H54 (cell line): ENCODE results near the gene VWC2L.

Experiments
- DNase-seq: peaks from one replicate; pipeline ENCODE4 v3.0.0; 2011; ENCODE audit warnings: low spot score, mixed read lengths; ENCODE audit not compliant: insufficient read length
- FAIRE-seq: peaks from 3 replicates; lab custom pipeline; 2011; peaks lifted over from hg19 to GRCh38; lab: Jason Lieb, UNC
- POLR2A ChIP-seq: IDR thresholded peaks from 2 replicates; pipeline ENCODE4 v1.6.1; 2011; ENCODE audit warnings: low read depth, mild to moderate bottlenecking, low read length

The VWC2L gene

DNA sequence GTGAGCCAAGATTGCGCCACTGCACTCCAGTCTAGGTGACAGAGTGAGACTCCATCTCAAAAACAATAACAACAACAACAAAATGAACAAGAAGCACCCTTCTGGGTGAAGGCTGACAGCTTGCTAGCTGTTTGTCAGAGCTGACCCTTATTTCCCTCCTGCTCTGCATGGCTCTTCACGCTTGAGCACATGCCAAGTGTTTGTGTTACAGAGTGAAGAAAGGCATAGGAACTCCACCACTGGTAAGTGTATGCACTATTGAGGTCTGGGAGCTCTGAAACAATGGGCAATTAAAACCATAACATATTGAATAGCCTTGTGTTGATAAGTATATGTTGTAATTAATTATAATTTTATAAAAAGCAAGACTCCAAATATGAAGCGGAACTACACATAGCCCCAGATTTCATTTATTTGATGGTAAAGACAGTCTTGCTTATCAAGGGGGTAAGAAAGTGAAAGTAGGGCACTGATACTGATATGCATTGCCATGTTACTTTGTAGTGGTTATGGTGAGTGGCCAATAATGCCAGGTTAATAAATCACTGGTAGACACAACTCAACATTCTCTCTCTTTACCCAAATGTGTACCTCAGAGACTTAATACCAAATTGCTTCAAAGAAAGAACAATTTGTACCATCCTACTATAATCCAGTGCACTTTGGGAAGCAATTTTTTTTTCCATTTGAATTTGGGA, 163.4 kb downstream of the VWC2L start:
- no peak for DNase-seq
- TF ChIP-seq POLR2A = no peak
- FAIRE-seq = no peak

- no peak for FAIRE-seq
- no peak for TF ChIP-seq POLR2A
- no peak for DNase-seq
Observed at GRCh38 chr2:214575030-214575429, 164.2 kb downstream of the VWC2L start.

DNA sequence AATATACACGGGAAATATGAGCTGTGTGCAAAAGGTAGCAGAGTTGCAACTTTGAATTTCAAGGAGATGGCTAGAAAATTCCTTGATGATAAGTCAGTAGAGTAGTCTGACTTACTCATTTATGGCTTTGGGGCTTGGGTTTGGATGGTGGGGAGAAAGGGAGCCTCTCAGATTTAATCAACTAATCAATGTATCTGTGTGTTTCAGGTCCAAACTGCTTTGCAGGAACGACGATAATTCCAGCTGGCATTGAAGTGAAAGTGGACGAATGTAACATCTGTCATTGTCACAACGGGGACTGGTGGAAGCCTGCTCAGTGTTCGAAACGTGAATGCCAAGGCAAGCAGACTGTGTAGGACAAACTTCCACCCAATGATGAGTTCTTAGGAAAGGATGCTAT, 164.6 kb downstream of the VWC2L start:
- DNase-seq = no peak
- TF ChIP-seq POLR2A = no peak
- FAIRE-seq = peak; percentile 62

- no peak for DNase-seq
- FAIRE-seq = peak; percentile 15
- no peak for TF ChIP-seq POLR2A
Observed at GRCh38 chr2:214577769-214578168, 166.9 kb downstream of the VWC2L start.

DNA sequence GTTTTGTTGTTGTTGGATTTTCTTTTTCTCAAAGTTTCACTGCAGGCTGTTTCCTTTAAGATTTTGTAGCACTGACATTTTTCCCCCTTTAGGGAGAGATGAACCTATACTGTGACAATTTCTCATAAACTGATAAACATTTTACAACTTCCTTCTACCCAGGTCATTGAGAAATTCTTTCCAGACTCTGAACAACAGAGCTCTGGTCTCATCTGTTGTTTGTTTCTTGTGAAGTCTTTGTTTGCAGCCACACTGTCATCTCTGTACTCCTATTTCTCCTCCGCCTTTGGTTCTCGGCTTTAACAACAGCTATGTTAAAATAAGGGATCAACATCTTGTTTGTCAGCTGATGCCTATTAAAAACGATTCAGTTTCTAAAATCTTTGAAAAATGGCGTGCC, 167.6 kb downstream of the VWC2L start:
- FAIRE-seq = no peak
- DNase-seq = no peak
- TF ChIP-seq POLR2A = no peak

- no peak for TF ChIP-seq POLR2A
- FAIRE-seq (no peak), DNase-seq (no peak)
Observed at GRCh38 chr2:214579035-214579434, 168.2 kb downstream of the VWC2L start.

DNA sequence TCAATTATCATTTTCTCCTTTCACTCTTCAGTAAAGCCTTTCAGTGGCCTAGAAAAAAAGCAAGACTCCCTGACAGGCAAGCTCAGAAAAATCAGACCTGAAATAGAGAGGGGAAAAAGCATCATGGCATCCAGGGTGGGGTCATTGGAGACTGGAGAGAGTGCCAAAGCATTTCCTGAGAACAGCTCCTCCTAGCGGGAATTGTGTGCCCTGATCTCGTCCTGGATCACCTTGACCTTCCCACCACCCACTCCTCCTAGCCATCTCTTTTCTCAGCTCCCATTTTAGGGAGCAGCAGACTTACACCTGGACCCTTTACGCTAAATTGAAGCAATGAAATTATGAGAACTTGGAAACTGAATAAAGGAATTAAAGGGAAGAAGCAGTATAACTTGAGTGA, 176.6 kb downstream of the VWC2L start:
- TF ChIP-seq POLR2A = no peak
- no peak for FAIRE-seq
- DNase-seq = no peak

- TF ChIP-seq POLR2A = no peak
- FAIRE-seq (no peak), DNase-seq (no peak)
Observed at GRCh38 chr2:214591366-214591765, 180.5 kb downstream of the VWC2L start.

DNA sequence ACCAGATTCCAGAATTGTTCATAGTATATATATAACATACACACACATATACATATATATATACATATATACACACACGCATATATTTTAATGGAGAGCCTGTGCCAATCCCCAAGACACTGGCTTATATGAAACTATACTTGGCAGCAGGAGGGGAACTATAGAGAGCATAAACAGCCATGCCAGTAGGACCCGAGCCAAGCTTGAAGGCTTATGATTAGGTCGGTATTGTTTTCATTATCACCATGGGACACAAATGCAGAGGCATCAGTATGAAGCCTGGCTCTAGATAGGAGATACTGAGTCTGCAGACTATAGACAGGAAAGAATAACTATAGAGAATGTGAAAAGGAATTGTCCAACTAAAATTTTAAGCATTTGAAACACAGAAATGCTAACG, 181.2 kb downstream of the VWC2L start:
- DNase-seq (no peak), FAIRE-seq (no peak)
- no peak for TF ChIP-seq POLR2A

DNA sequence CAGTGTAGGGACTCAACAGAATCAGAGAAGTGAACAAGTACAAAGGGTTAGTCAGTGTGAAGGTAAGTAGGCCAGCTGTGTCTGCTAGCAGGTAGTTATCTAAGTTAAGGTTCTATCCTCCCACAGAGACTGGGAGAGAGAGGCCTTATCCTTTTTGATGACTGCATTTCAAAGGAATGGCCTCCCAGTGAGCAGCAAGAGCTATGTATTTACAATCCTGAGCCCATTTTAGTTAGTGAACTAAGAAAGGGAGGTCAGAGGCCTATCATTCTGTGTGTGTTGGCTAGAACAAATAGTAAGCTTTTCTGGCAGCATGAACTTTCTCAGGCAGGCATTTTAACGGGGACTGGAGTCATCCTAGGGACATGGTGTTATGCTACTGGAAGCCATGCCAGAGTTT, 182.9 kb downstream of the VWC2L start:
- DNase-seq = peak; percentile 11
- FAIRE-seq = peak; percentile 98
- no peak for TF ChIP-seq POLR2A

- no peak for FAIRE-seq
- TF ChIP-seq POLR2A = no peak
- DNase-seq = no peak
Observed at GRCh38 chr2:214601852-214602633, 191.2 kb downstream of the VWC2L start.

- no peak for TF ChIP-seq POLR2A
- DNase-seq (no peak), FAIRE-seq (no peak)
Observed at GRCh38 chr2:214604861-214605260, 194.0 kb downstream of the VWC2L start.

DNA sequence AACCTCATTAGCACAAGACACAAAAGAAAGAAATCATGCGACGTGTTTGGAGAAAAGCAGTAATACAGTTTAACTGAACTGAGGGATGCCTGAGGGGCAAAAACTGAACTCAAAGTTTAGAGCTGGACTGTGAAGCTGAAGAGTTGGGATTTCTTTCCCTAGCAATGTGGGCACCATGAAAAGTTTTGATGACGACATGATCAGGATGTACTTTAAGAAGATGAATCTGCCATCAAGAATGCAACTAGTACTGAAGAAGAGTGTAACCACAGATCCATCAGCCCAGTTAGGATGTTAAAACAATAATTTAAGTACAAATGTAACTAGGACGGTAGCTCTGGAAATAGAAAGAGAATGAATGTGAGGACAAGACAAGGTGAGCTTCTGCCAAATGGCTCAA, 196.2 kb downstream of the VWC2L start:
- DNase-seq (no peak), FAIRE-seq (no peak)
- TF ChIP-seq POLR2A = no peak

GRCh38 chr2:214611015-214611414, 200.2 kb downstream of the VWC2L start:
- DNase-seq (no peak), FAIRE-seq (no peak)
- TF ChIP-seq POLR2A = no peak
